ENCODE results near the gene CNTLN. TPM values are rescaled to one million over a fixed set of nuclear protein-coding genes. Genes with fewer than 3 reads are reported as not detected.
"Not testable (repeated sequence)": the region's sequence is repeated elsewhere in the genome, so short reads cannot be mapped to it uniquely, and the experiment has no call there.

The CNTLN gene
- total RNA-seq, 1 donor from 2014 or later, result 16.7 TPM

DNA sequence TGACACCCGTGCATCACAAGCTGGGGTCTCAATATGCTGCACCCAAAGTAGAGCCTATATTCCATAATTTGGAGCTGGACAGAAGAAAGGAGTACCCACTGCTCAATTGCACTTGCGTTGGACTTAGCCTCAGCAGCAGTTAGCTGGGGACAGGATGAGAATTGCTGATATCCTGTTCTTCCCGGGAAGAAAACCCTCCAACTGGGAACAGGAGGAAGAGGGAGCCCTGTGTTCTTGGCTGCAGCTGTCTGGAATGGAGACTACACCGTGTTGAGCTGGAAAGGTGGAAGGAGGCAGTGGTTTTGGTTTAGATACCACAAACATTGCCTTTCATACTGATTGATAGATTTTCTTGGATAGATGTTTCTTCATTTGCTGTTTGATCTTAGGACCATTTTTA, 24.6 kb downstream of the CNTLN start:
- Mint-ChIP-seq H3K27me3 (ENCODE audit: low read depth) (no peaks in the 10 kb centered on the region), H3K36me3 (ENCODE audit: low read depth) (peaks cover 34% of the 10 kb centered on the region), H3K4me1 (no peaks in the 10 kb centered on the region), H3K27ac (ENCODE audit: unreplicated experiment) (no peak overlapping the region), H3K4me3 (no peak overlapping the region), H3K9me3 (peaks cover 9% of the 10 kb centered on the region)
- TF ChIP-seq, protein P1, sequence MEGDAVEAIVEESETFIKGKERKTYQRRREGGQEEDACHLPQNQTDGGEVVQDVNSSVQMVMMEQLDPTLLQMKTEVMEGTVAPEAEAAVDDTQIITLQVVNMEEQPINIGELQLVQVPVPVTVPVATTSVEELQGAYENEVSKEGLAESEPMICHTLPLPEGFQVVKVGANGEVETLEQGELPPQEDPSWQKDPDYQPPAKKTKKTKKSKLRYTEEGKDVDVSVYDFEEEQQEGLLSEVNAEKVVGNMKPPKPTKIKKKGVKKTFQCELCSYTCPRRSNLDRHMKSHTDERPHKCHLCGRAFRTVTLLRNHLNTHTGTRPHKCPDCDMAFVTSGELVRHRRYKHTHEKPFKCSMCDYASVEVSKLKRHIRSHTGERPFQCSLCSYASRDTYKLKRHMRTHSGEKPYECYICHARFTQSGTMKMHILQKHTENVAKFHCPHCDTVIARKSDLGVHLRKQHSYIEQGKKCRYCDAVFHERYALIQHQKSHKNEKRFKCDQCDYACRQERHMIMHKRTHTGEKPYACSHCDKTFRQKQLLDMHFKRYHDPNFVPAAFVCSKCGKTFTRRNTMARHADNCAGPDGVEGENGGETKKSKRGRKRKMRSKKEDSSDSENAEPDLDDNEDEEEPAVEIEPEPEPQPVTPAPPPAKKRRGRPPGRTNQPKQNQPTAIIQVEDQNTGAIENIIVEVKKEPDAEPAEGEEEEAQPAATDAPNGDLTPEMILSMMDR (conservative IDR thresholded peaks at IDR 0.05), result no peak
- no peak for DNase-seq (ENCODE audit: low read depth, low spot score)

DNA sequence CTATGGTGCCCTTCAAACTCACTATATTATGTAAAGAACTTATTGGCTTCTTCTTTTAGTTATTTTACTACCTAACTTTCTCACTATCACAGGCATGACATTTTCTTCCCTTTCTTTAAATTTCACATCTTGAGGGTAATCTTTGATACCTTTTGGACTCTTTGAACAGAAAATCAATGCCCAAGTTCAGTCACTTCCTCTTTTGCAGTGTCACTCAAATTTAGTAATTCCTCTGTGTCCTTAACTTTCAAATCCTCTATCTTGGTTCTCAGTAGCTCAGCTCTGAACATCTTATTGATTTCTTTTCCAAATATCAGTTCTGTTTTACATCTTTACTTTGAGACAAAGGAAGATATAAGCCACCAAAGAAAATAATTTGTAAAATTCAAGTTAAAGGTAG, 25.5 kb downstream of the CNTLN start:
- Mint-ChIP-seq H3K27ac (ENCODE audit: unreplicated experiment) (no peak overlapping the region), H3K27me3 (ENCODE audit: low read depth) (no peaks in the 10 kb centered on the region), H3K4me3 (no peak overlapping the region), H3K9me3 (peaks cover 9% of the 10 kb centered on the region), H3K36me3 (ENCODE audit: low read depth) (peaks cover 27% of the 10 kb centered on the region), H3K4me1 (peaks cover 3% of the 10 kb centered on the region)
- TF ChIP-seq, protein P1 (conservative IDR thresholded peaks at IDR 0.05), result no peak
- no peak for DNase-seq (ENCODE audit: low read depth, low spot score)

DNA sequence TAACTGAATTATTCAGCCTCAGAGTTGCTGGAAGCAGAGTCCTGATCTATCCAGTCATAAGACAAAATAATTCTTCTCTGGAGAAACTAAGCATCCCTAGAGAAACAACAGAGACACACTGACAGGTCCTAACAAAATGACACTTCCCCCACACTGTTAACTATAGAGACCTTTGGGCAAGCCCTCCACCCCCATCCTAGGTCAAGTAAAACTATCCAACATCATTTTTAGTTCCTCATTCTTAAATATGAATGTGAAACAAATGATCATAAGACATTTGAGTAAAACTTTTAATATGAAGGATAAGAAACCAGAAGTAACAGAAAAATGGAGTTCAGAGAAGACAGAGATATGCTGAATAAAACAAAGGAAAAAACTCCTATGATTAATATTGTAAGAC, 30.9 kb downstream of the CNTLN start:
- Mint-ChIP-seq H3K9me3 (peaks cover 12% of the 10 kb centered on the region), H3K4me1 (peaks cover 23% of the 10 kb centered on the region), H3K36me3 (ENCODE audit: low read depth) (peaks cover 20% of the 10 kb centered on the region), H3K27ac (ENCODE audit: unreplicated experiment) (peak overlapping the region; percentile 25), H3K27me3 (ENCODE audit: low read depth) (no peaks in the 10 kb centered on the region), H3K4me3 (no peak overlapping the region)
- TF ChIP-seq, protein P1 (conservative IDR thresholded peaks at IDR 0.05), result no peak
- no peak for DNase-seq (ENCODE audit: low read depth, low spot score)

DNA sequence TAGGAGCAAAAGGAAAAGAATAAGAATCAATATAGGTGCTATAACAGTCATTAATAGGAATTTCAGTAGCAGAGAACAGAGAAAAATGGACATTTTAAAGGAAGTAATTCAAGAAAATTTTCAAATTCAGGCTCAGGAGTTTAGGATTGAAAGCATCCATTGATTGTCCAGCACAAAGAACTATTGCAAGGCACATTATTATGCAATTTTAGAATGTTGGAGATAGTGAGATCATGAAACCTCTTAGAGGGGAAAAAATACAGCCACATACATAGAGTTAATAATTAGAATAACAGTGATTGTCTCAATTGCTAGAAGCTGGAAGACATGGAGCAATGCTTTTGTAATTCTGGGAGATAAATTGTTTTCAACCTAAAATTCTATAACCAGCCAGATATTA, 31.5 kb downstream of the CNTLN start:
- H3K4me3 Mint-ChIP-seq, result no peak overlapping the region
- H3K36me3 Mint-ChIP-seq (ENCODE audit: low read depth), result peaks cover 24% of the 10 kb centered on the region
- H3K4me1 Mint-ChIP-seq, result peaks cover 23% of the 10 kb centered on the region
- no peaks in the 10 kb centered on the region for H3K27me3 Mint-ChIP-seq (ENCODE audit: low read depth)
- peaks cover 15% of the 10 kb centered on the region for H3K9me3 Mint-ChIP-seq
- TF ChIP-seq, protein P1 (conservative IDR thresholded peaks at IDR 0.05), result no peak
- no peak overlapping the region for H3K27ac Mint-ChIP-seq (ENCODE audit: unreplicated experiment)
- DNase-seq (ENCODE audit: low read depth, low spot score), result no peak

DNA sequence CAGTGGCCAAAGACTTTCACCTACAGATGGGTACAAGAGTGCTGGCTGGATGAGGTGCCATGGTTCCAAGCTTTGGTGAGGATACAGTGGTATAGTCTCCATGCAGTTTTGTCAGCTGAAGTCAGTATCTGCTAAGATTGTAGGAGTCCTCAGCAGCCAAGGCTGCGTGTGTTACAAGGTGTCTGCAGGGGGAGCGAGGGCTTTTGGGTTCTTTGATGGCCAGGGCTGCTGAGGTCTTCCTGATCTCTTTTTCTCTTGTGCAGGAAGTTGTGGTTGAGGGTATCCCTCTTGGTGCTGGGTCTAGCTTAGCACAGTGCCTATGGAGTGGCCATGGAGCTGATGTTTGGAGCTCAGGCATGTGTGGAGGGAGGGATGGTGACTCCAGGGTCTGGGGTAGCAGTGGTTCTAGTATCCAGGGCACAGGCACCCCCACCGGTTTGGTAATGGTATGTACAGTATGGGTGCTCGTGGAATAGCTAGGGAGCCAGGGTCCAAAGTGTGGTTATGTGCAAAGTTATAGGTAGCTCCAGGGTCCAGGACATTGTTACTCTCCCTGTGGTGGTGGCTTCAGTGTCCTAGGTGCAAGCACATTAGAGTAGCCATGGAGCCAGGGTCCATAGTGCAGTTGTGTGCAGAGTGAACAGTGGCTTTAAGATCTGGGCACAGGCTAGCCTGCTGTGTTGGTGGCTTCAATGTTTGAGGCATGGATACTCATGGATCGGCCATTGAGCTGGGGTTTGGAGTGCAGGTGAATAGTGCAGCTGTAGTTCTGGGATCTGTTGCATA, 36.7 kb downstream of the CNTLN start:
- Mint-ChIP-seq H3K36me3 (ENCODE audit: low read depth) (peaks cover 26% of the 10 kb centered on the region), H3K9me3 (peaks cover 13% of the 10 kb centered on the region), H3K27me3 (ENCODE audit: low read depth) (no peaks in the 10 kb centered on the region), H3K4me1 (peaks cover 16% of the 10 kb centered on the region), H3K27ac (ENCODE audit: unreplicated experiment) (peak overlapping the region; percentile 43), H3K4me3 (no peak overlapping the region)
- no peak for DNase-seq (ENCODE audit: low read depth, low spot score)
- TF ChIP-seq, protein P1 (conservative IDR thresholded peaks at IDR 0.05), result no peak

DNA sequence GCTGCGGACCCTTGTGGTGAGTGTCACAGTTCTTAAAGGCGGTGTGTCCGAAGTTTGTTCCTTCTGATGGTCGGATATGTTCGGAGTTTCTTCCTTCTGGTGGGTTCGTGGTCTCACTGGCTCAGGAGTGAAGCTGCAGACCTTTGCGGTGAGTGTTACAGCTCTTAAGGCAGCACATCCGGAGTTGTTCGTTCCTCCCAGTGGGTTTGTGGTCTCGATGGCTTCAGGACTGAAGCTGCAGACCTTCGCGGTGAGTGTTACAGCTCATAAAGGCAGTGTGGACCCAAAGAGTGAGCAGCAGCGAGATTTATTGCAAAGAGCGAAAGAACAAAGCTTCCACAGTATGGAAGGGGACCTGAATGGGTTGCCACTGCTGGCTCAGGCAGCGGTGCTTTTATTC, 42.7 kb downstream of the CNTLN start:
- not testable (repeated sequence) for H3K4me1 Mint-ChIP-seq; H3K9me3 Mint-ChIP-seq; DNase-seq (ENCODE audit: low read depth, low spot score); H3K27ac Mint-ChIP-seq (ENCODE audit: unreplicated experiment); H3K27me3 Mint-ChIP-seq (ENCODE audit: low read depth); H3K4me3 Mint-ChIP-seq
- H3K36me3 Mint-ChIP-seq (ENCODE audit: low read depth), result peaks cover 32% of the 10 kb centered on the region

Data from neural crest cell (in vitro differentiated cells).